ENCODE results near the gene GJE1.

Gene GJE1

GRCh38 chr6:142167071-142167470 is 34.3 kb downstream of the GJE1 start:
- no peak for DNase-seq

- DNase-seq, result no peak
These were observed 34.8 kb downstream of the GJE1 start for GRCh38 chr6:142167486-142167885.

GRCh38 chr6:142171351-142171750 is 38.6 kb downstream of the GJE1 start:
- no peak for DNase-seq

- DNase-seq, result no peak
These were observed 40.0 kb downstream of the GJE1 start for GRCh38 chr6:142172758-142173157.

- no peak for DNase-seq
These were observed 41.3 kb downstream of the GJE1 start for GRCh38 chr6:142173980-142174379.

GRCh38 chr6:142174703-142175102 is 42.0 kb downstream of the GJE1 start:
- DNase-seq, result no peak

GRCh38 chr6:142178129-142178528 is 45.4 kb downstream of the GJE1 start:
- no peak for DNase-seq

- no peak for DNase-seq
These were observed 49.3 kb downstream of the GJE1 start for GRCh38 chr6:142182004-142182403.

GRCh38 chr6:142183351-142183750 is 50.6 kb downstream of the GJE1 start:
- DNase-seq, result no peak

- no peak for DNase-seq
These were observed 51.6 kb downstream of the GJE1 start for GRCh38 chr6:142184307-142184706.

Measured in GOT3 (cell line).